ENCODE results near the gene ELAVL4. TPM values are rescaled to one million over a fixed set of nuclear protein-coding genes. Genes with fewer than 3 reads are reported as not detected.

Gene ELAVL4
- total RNA-seq, 2 donors from 2014 or later = 0.18 to 4.0 TPM

- no peak overlapping the region for H3K4me3 ChIP-seq
Observed at GRCh38 chr1:50139339-50140181, 30.8 kb downstream of the ELAVL4 start.

GRCh38 chr1:50140182-50140447, 31.4 kb downstream of the ELAVL4 start:
- H3K36me3 ChIP-seq = no peaks in the 10 kb centered on the region
- DNase-seq (ENCODE audit: low spot score) = no peak
- no peak overlapping the region for H3K27ac ChIP-seq
- no peaks in the 10 kb centered on the region for H3K9me3 ChIP-seq
- intact Hi-C loops (cut with DNase I) = no loop called here
- WGBS = 58% methylated on average over 1 of the region's 1 CpG
- H3K4me1 ChIP-seq (replicated peaks) = no peaks in the 10 kb centered on the region
- H3K4me3 ChIP-seq = no peak overlapping the region
- H3K27me3 ChIP-seq (replicated peaks; ENCODE audit: insufficient read depth) = no peaks in the 10 kb centered on the region
- TF ChIP-seq CTCF (IDR thresholded peaks at IDR 0.05) (no peak), POLR2AphosphoS5 (IDR thresholded peaks at IDR 0.05) (no peak), POLR2A (IDR thresholded peaks at IDR 0.05) (no peak)

More at GRCh38 chr1:50139339-50140181, 30.8 kb downstream of the ELAVL4 start:
- intact Hi-C loops (cut with DNase I) = no loop called here
- WGBS = 29% methylated on average over 10 of the region's 10 CpGs
- H3K36me3 ChIP-seq = no peaks in the 10 kb centered on the region
- H3K27me3 ChIP-seq (replicated peaks; ENCODE audit: insufficient read depth) = no peaks in the 10 kb centered on the region
- no peak overlapping the region for H3K27ac ChIP-seq
- no peak for DNase-seq (ENCODE audit: low spot score)
- no peaks in the 10 kb centered on the region for H3K9me3 ChIP-seq
- H3K4me1 ChIP-seq (replicated peaks) = no peaks in the 10 kb centered on the region
- no peak for TF ChIP-seq POLR2A (IDR thresholded peaks at IDR 0.05)
- TF ChIP-seq POLR2AphosphoS5 (IDR thresholded peaks at IDR 0.05) = no peak
- TF ChIP-seq CTCF (IDR thresholded peaks at IDR 0.05) = no peak

GRCh38 chr1:50147191-50147850, 38.6 kb downstream of the ELAVL4 start:
- Histone ChIP-seq H3K27me3 (replicated peaks; ENCODE audit: insufficient read depth) (no peaks in the 10 kb centered on the region), H3K36me3 (no peaks in the 10 kb centered on the region), H3K9me3 (no peaks in the 10 kb centered on the region), H3K27ac (no peak overlapping the region), H3K4me3 (no peak overlapping the region), H3K4me1 (replicated peaks) (no peaks in the 10 kb centered on the region)
- TF ChIP-seq POLR2AphosphoS5 (IDR thresholded peaks at IDR 0.05) = no peak
- TF ChIP-seq POLR2A (IDR thresholded peaks at IDR 0.05) = no peak
- TF ChIP-seq CTCF (IDR thresholded peaks at IDR 0.05) = no peak
- intact Hi-C loops (cut with DNase I) = no loop called here
- WGBS = 51% methylated on average over 4 of the region's 4 CpGs
- DNase-seq (ENCODE audit: low spot score) = no peak

GRCh38 chr1:50148142-50148923, 39.6 kb downstream of the ELAVL4 start:
- 63% methylated on average over 1 of the region's 1 CpG for WGBS
- intact Hi-C loops (cut with DNase I) = no loop called here
- Histone ChIP-seq H3K9me3 (no peaks in the 10 kb centered on the region), H3K4me1 (replicated peaks) (no peaks in the 10 kb centered on the region), H3K27ac (no peak overlapping the region), H3K27me3 (replicated peaks; ENCODE audit: insufficient read depth) (no peaks in the 10 kb centered on the region), H3K36me3 (no peaks in the 10 kb centered on the region), H3K4me3 (no peak overlapping the region)
- DNase-seq (ENCODE audit: low spot score) = no peak
- TF ChIP-seq POLR2A (IDR thresholded peaks at IDR 0.05) (no peak), CTCF (IDR thresholded peaks at IDR 0.05) (no peak), POLR2AphosphoS5 (IDR thresholded peaks at IDR 0.05) (no peak)

Measured in prostate gland (tissue), 2 donors.